Ascending aorta (tissue), 2 donors: Measurements from ENCODE around the gene RCC1. TPM values are rescaled to one million over a fixed set of nuclear protein-coding genes. Genes with fewer than 3 reads are reported as not detected.
"Not testable (repeated sequence)": the region's sequence is repeated elsewhere in the genome, so short reads cannot be mapped to it uniquely, and the experiment has no call there.

Experiments used
- DNase-seq, 2 donors: peaks; one replicate each; pipeline ENCODE4 v3.0.0-alpha.2; 2019; ENCODE audit warnings: low spot score in 2 of 2
- H3K27ac ChIP-seq, 2 donors: fragments of 200-600 bp; sonication (generic); one replicate each; pipeline ENCODE4 v1.5.1; 2016 to 2017; ENCODE audit warnings: mild to moderate bottlenecking in 1 of 2
- H3K27me3 ChIP-seq: fragments of 200-600 bp; sonication (generic); one replicate; pipeline ENCODE4 v1.5.1; 2017
- H3K36me3 ChIP-seq, 2 donors: fragments of 200-600 bp; sonication (generic); one replicate each; pipeline ENCODE4 v1.5.1; 2016
- H3K4me1 ChIP-seq, 2 donors: fragments of 200-600 bp; sonication (generic); one replicate each; pipeline ENCODE4 v1.5.1; 2016 to 2017; ENCODE audit warnings: mild to moderate bottlenecking in 1 of 2
- H3K4me3 ChIP-seq, 2 donors: fragments of 200-600 bp; sonication (generic); one replicate each; pipeline ENCODE4 v1.5.1; 2016 to 2017; ENCODE audit warnings: mild to moderate bottlenecking in 1 of 2
- H3K9me3 ChIP-seq, 2 donors: fragments of 200-600 bp; sonication (generic); one replicate each; pipeline ENCODE4 v1.5.1; 2016
- intact Hi-C: fragments of 100-400 bp; cut with DNase I; formaldehyde crosslinking; loops from one replicate; pipeline ENCODE4 v1.15.1; 2023
- total RNA-seq: library from RNA; depleted of rRNA; stranded (reverse); fragments of >200 nt; gene quantifications from one replicate; pipeline ENCODE4 v1.1.0, GENCODE V29; 2016
- TF ChIP-seq, protein P1 (sequence below), 3 experiments: fragments of 200-600 bp in 2 of 3; fragments of 450-650 bp in 1 of 3; sonication (generic) in 2 of 3; IDR thresholded peaks; one replicate each; pipeline ENCODE4 v1.5.1; 2016 to 2019; ENCODE audit warnings: antibody characterized with exemption in 3 of 3, mild to moderate bottlenecking in 1 of 3, moderate library complexity in 1 of 3

RCC1 gene
- total RNA-seq, 1 donor from 2014 or later: 70.5 TPM

DNA sequence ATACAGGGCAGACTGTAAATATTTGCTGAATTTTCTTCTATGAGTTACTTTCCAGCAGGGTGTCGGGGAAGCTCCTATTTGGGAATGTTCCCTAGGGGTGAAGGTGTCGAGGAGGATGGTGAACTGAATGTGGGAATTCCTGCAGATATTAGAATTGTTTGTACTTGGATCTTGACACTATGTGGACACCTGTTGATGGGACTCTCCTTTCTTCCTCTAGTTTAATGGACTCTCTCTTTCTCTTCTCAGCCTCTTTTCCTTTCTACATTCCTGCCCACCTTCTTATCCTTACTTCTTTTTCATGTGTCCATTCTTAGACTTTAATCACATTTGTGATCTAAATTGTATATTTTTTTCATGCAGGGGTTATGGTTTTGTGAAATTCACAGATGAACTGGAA, 61.1 kb downstream of the RCC1 start:
- no peak overlapping the region for H3K27ac ChIP-seq
- H3K4me1 ChIP-seq: no peaks in the 10 kb centered on the region
- intact Hi-C loops: no loop called here
- H3K9me3 ChIP-seq: no peaks in the 10 kb centered on the region
- H3K36me3 ChIP-seq: peaks cover 85 to 98% of the 10 kb centered on the region in 2 donors
- DNase-seq: no peak
- no peak overlapping the region for H3K4me3 ChIP-seq
- no peaks in the 10 kb centered on the region for H3K27me3 ChIP-seq
- TF ChIP-seq, protein P1, sequence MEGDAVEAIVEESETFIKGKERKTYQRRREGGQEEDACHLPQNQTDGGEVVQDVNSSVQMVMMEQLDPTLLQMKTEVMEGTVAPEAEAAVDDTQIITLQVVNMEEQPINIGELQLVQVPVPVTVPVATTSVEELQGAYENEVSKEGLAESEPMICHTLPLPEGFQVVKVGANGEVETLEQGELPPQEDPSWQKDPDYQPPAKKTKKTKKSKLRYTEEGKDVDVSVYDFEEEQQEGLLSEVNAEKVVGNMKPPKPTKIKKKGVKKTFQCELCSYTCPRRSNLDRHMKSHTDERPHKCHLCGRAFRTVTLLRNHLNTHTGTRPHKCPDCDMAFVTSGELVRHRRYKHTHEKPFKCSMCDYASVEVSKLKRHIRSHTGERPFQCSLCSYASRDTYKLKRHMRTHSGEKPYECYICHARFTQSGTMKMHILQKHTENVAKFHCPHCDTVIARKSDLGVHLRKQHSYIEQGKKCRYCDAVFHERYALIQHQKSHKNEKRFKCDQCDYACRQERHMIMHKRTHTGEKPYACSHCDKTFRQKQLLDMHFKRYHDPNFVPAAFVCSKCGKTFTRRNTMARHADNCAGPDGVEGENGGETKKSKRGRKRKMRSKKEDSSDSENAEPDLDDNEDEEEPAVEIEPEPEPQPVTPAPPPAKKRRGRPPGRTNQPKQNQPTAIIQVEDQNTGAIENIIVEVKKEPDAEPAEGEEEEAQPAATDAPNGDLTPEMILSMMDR (IDR thresholded peaks at IDR 0.05): no peak

DNA sequence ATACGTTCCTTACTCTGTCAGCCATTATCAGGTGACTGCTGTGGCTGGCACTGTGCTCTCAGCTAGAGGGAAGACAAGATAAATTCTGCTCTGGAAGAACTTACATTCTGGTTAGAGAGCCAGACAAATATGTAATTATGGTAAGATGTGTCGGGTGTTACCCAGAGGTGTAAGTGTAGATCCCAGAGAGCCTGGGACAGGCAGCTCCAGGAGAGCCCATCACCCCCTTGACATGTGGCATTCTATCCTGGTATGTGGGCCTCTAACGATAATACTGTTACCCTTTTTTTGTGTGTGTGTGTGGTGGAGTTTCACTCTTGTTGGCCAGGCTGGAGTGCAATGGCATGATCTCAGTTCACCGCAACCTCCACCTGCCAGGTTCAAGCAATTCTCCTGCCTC, 66.1 kb downstream of the RCC1 start:
- no peaks in the 10 kb centered on the region for H3K27me3 ChIP-seq
- no peaks in the 10 kb centered on the region for H3K9me3 ChIP-seq
- peaks cover 83 to 84% of the 10 kb centered on the region in 2 donors for H3K36me3 ChIP-seq
- no peaks in the 10 kb centered on the region for H3K4me1 ChIP-seq
- H3K27ac ChIP-seq: no peak overlapping the region
- intact Hi-C loops: no loop called here
- no peak overlapping the region for H3K4me3 ChIP-seq
- TF ChIP-seq, protein P1 (IDR thresholded peaks at IDR 0.05): no peak
- DNase-seq: no peak

DNA sequence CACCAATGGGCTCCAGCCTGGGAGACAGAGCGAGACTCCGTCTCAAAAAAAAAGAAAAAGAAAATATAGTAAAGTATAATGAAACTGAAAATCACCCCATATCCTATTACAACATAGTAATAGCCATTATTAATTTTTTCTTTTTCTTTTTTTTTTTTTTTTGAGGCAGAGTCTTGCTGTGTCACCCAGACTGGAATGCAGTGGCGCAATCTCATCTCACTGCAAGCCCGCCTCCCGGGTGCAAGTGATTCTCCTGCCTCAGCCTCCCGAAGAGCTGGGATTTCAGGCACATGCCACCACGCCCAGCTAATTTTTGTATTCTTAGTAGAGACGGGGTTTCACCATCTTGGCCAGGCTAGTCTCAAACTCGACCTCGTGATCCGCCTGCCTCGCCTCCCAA, 67.0 kb downstream of the RCC1 start:
- intact Hi-C loops, H3K4me1 ChIP-seq, H3K9me3 ChIP-seq, H3K27me3 ChIP-seq, H3K4me3 ChIP-seq, H3K27ac ChIP-seq, DNase-seq: not testable (repeated sequence)
- H3K36me3 ChIP-seq: peaks cover 83 to 84% of the 10 kb centered on the region in 2 donors

DNA sequence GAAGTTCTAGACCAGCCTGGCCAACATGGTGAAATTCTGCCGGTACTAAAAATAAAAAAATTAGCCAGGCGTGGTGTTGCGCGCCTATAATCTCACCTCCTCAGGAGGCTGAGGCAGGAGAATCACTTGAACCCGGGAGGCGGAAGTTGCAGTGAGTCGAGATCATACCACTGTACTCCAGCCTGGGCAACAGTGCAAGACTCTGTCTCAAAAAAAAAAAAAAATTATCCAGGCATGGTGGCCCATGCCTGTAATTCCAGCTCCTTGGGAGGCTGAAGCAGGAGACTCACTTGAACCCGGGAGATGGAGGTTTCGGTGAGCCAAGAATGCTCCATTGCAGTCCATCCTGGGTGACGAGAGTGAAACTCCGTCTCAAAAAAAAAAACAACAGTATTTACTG, 67.7 kb downstream of the RCC1 start:
- TF ChIP-seq, protein P1 (IDR thresholded peaks at IDR 0.05): no peak
- no peaks in the 10 kb centered on the region for H3K27me3 ChIP-seq
- H3K36me3 ChIP-seq: peaks cover 83 to 87% of the 10 kb centered on the region in 2 donors
- no peak for DNase-seq
- H3K4me3 ChIP-seq: no peak overlapping the region
- H3K4me1 ChIP-seq: no peaks in the 10 kb centered on the region
- H3K27ac ChIP-seq: no peak overlapping the region
- no peaks in the 10 kb centered on the region for H3K9me3 ChIP-seq
- intact Hi-C loops: no loop called here

DNA sequence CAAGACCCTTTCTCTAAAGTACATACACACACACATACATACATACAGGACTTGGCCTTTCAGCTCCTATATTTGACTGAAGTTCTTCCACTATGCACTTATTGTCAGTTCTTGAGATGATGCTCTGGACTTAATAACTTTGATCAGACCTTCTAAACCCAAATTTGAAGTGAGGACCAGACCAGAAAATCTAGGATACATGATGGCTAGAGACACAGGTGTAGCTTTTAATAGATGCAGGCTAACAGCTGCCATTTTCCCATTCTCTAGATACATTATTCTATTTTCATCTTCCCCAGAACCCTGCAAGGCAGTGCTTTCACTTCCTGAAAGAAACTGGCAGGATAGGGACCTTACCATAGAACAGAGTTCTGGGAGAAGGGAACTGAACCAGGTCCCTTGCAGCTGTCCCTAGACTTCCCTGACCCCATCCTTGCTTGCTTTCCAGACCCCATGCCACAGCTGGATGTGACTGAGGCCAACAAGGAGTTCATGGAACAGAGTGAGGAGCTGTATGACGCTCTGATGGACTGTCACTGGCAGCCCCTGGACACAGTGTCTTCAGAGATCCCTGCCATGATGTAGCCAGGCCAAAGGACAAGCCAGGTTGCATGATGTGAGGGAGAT, 71.3 kb downstream of the RCC1 start:
- Histone ChIP-seq H3K4me1 (peaks cover 8 to 14% of the 10 kb centered on the region in 2 donors), H3K36me3 (peaks cover 66 to 67% of the 10 kb centered on the region in 2 donors), H3K27me3 (no peaks in the 10 kb centered on the region), H3K27ac (no peak overlapping the region), H3K4me3 (no peak overlapping the region), H3K9me3 (no peaks in the 10 kb centered on the region)
- TF ChIP-seq, protein P1 (IDR thresholded peaks at IDR 0.05): no peak
- intact Hi-C loops: no loop called here
- DNase-seq: no peak

DNA sequence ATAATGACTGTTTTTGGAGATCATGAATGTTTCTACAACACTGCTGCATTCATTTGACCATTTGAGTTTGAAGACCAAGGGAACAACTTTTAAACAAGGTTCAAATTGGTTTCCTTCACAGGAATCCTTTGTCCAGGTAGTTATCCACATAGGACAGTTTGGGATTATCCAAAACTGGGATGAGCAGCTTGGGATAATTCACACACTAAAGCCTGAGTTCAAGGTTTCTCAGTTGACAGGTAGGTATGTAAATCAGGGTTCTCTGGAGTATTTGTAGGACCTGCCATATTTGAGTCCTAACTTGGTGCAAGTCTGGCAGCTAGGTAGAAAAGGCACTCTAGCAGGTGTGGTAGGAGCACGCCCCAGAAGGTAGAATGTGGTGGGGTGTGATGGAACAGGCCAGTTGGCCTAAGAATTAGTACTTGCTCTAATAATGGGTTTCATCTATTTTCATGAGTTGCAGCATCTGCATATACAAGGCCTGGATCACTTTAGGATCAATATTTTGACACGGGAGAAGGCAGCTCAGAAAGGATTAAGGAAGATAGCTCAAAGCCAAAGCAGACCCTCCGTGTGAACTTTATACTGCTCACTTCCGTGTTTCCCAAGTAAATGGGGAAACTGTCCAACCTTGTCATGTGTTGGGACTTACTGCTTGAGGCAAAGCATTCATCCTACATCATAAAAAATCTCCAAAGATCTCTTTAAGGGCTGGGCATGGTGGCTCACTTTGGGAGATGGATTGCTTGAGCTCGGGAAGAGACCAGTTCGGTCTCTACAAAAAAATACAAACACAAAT, 72.1 kb downstream of the RCC1 start:
- no peak for DNase-seq
- peaks cover 8 to 14% of the 10 kb centered on the region in 2 donors for H3K4me1 ChIP-seq
- H3K27me3 ChIP-seq: no peaks in the 10 kb centered on the region
- no peak overlapping the region for H3K4me3 ChIP-seq
- H3K9me3 ChIP-seq: no peaks in the 10 kb centered on the region
- intact Hi-C loops: no loop called here
- H3K36me3 ChIP-seq: peaks cover 58 to 61% of the 10 kb centered on the region in 2 donors
- TF ChIP-seq, protein P1 (IDR thresholded peaks at IDR 0.05): no peak
- no peak overlapping the region for H3K27ac ChIP-seq
